Activated CD8-positive, alpha-beta T cell treated with anti-CD3 and anti-CD28 coated beads for 36 hours (primary cell): ENCODE results near the gene ARHGAP4. TPM values are rescaled to one million over a fixed set of nuclear protein-coding genes. Genes with fewer than 3 reads are reported as not detected.

Experiments used
- ATAC-seq: fragments of 200-7000 bp; cut with Tn5 transposase; one replicate; pipeline ENCODE4 v1.10.0; 2021; ENCODE audit warnings: mild to moderate bottlenecking, moderate library complexity
- CTCF ChIA-PET: fragments of 350-600 bp; sonication (Branson Sonifier 250); formaldehyde crosslinking; loops from one replicate; lab custom pipeline; 2021; ENCODE audit warnings: antibody characterized with exemption; lab: Charles Lee
- POLR2A ChIA-PET: fragments of 350-600 bp; sonication (Branson Sonifier 250); formaldehyde crosslinking; loops from one replicate; lab custom pipeline; 2021; ENCODE audit warnings: antibody characterized with exemption; lab: Charles Lee
- DNase-seq: peaks from one replicate; pipeline ENCODE4 v3.0.0-alpha.2; 2020
- H3K27ac Mint-ChIP-seq: one replicate; pipeline ENCODE4 v1.8.0; 2021; ENCODE audit warnings: mild to moderate bottlenecking, mixed read lengths
- H3K27me3 Mint-ChIP-seq: one replicate; pipeline ENCODE4 v1.8.0; 2021; ENCODE audit warnings: mixed read lengths
- H3K36me3 Mint-ChIP-seq: one replicate; pipeline ENCODE4 v1.8.0; 2021; ENCODE audit warnings: low read depth, mixed read lengths
- H3K4me1 Mint-ChIP-seq: one replicate; pipeline ENCODE4 v1.8.0; 2021; ENCODE audit warnings: low read depth, mixed read lengths
- H3K4me3 Mint-ChIP-seq: one replicate; pipeline ENCODE4 v1.8.0; 2021; ENCODE audit warnings: mild to moderate bottlenecking, moderate library complexity, mixed read lengths
- H3K9me3 Mint-ChIP-seq: one replicate; pipeline ENCODE4 v1.8.0; 2021; ENCODE audit warnings: mixed read lengths
- CTCF ChIP-seq: fragments of 200-600 bp; IDR thresholded peaks from one replicate; pipeline ENCODE4 v1.8.0; 2022; ENCODE audit warnings: antibody characterized with exemption, mild to moderate bottlenecking
- intact Hi-C: fragments of 100-400 bp; cut with micrococcal nuclease; formaldehyde crosslinking; loops from one replicate; pipeline ENCODE4 v1.10.0; 2022
- total RNA-seq, 2 experiments: library from RNA; stranded (reverse); gene quantifications; one replicate each; pipeline ENCODE4 v1.2.3, GENCODE V29; 2021

ARHGAP4 gene
- total RNA-seq, 2 experiments from 2014 or later: 128 to 130 TPM

- H3K4me1 Mint-ChIP-seq: peaks cover 15% of the 10 kb centered on the region
- no peak overlapping the region for H3K27ac Mint-ChIP-seq
- CTCF ChIA-PET: no interaction called here
- H3K4me3 Mint-ChIP-seq: no peak overlapping the region
- POLR2A ChIA-PET: no interaction called here
- no peak for TF ChIP-seq CTCF
- intact Hi-C loops: no loop called here
- no peak for DNase-seq
- ATAC-seq: no peak
- peaks cover 43% of the 10 kb centered on the region for H3K36me3 Mint-ChIP-seq
- no peaks in the 10 kb centered on the region for H3K9me3 Mint-ChIP-seq
- no peaks in the 10 kb centered on the region for H3K27me3 Mint-ChIP-seq
Measured at GRCh38 chrX:153919281-153919680, 6.8 kb downstream of the ARHGAP4 start.

GRCh38 chrX:153917869-153918268, 8.2 kb downstream of the ARHGAP4 start:
- POLR2A ChIA-PET: interaction anchor here (0.7 to 1.2 kb wide), 2 partner anchors 11 to 31 kb away, joined by 3 read pairs; no protein-coding TSS in a partner anchor

GRCh38 chrX:153913701-153914100, 12.4 kb downstream of the ARHGAP4 start:
- TF ChIP-seq CTCF: no peak
- no peak overlapping the region for H3K4me3 Mint-ChIP-seq
- CTCF ChIA-PET: no interaction called here
- H3K27ac Mint-ChIP-seq: no peak overlapping the region
- H3K4me1 Mint-ChIP-seq: peaks cover 4% of the 10 kb centered on the region
- POLR2A ChIA-PET: interaction anchor here (0.8 kb wide), 1 partner anchor 12 kb away, joined by 3 read pairs; no protein-coding TSS in a partner anchor
- intact Hi-C loops: no loop called here
- H3K36me3 Mint-ChIP-seq: peaks cover 19% of the 10 kb centered on the region
- no peaks in the 10 kb centered on the region for H3K9me3 Mint-ChIP-seq
- no peak for ATAC-seq
- no peaks in the 10 kb centered on the region for H3K27me3 Mint-ChIP-seq
- DNase-seq: no peak

More at GRCh38 chrX:153917869-153918268, 8.2 kb downstream of the ARHGAP4 start:
- no peaks in the 10 kb centered on the region for H3K9me3 Mint-ChIP-seq
- TF ChIP-seq CTCF: no peak
- CTCF ChIA-PET: no interaction called here
- peaks cover 9% of the 10 kb centered on the region for H3K4me1 Mint-ChIP-seq
- ATAC-seq (no peak), DNase-seq (no peak)
- intact Hi-C loops: no loop called here
- no peaks in the 10 kb centered on the region for H3K27me3 Mint-ChIP-seq
- H3K4me3 Mint-ChIP-seq: no peak overlapping the region
- H3K27ac Mint-ChIP-seq: no peak overlapping the region
- H3K36me3 Mint-ChIP-seq: peaks cover 34% of the 10 kb centered on the region

- POLR2A ChIA-PET: interaction anchor here (0.8 kb wide), 1 partner anchor 12 kb away, joined by 3 read pairs; no protein-coding TSS in a partner anchor
- Mint-ChIP-seq H3K36me3 (peaks cover 14% of the 10 kb centered on the region), H3K27me3 (no peaks in the 10 kb centered on the region), H3K4me1 (peaks cover 4% of the 10 kb centered on the region), H3K9me3 (no peaks in the 10 kb centered on the region), H3K4me3 (no peak overlapping the region), H3K27ac (no peak overlapping the region)
- CTCF ChIA-PET: no interaction called here
- no peak for TF ChIP-seq CTCF
- ATAC-seq (no peak), DNase-seq (no peak)
- intact Hi-C loops: no loop called here
Measured at GRCh38 chrX:153913211-153913610, 12.9 kb downstream of the ARHGAP4 start.

- H3K9me3 Mint-ChIP-seq: no peaks in the 10 kb centered on the region
- H3K27ac Mint-ChIP-seq: peak overlapping the region; percentile 37
- H3K27me3 Mint-ChIP-seq: no peaks in the 10 kb centered on the region
- H3K4me1 Mint-ChIP-seq: peaks cover 4% of the 10 kb centered on the region
- no peak for ATAC-seq
- H3K4me3 Mint-ChIP-seq: no peak overlapping the region
- ChIA-PET POLR2A (interaction anchor here (2.0 kb wide), 1 partner anchor 13 kb away, joined by 5 read pairs; no protein-coding TSS in a partner anchor), CTCF (no interaction called here)
- no peak for TF ChIP-seq CTCF
- H3K36me3 Mint-ChIP-seq: peaks cover 8% of the 10 kb centered on the region
- intact Hi-C loops: no loop called here
- DNase-seq: no peak
Measured at GRCh38 chrX:153911798-153912197, 14.3 kb downstream of the ARHGAP4 start.
